Hematopoietic multipotent progenitor cell (in vitro differentiated cells): Measurements from ENCODE around the gene WNT7A. TPM values are rescaled to one million over a fixed set of nuclear protein-coding genes. Genes with fewer than 3 reads are reported as not detected.
A peak's percentile ranks its signal among the peaks of the same experiment; 100 is the strongest.
"Not testable (repeated sequence)": the region's sequence is repeated elsewhere in the genome, so short reads cannot be mapped to it uniquely, and the experiment has no call there.

Source experiments
- DNase-seq, 3 donors: peaks; one replicate each; pipeline ENCODE4 v3.0.0-alpha.2; 2011 to 2015; ENCODE audit warnings: low read depth in 2 of 3, low spot score in 2 of 3
- total RNA-seq: library from RNA; depleted of rRNA; stranded (reverse); fragments of >200 nt; gene quantifications from one replicate; pipeline ENCODE4 v1.2.3, GENCODE V29; 2012

WNT7A gene
- total RNA-seq, 1 donor, result not detected

GRCh38 chr3:13866041-13866965 is 13.6 kb downstream of the WNT7A start:
- no peak for DNase-seq

- DNase-seq, result no peak
Measured at GRCh38 chr3:13865581-13865980, 14.3 kb downstream of the WNT7A start.

- DNase-seq, result no peak
Measured at GRCh38 chr3:13865106-13865505, 14.8 kb downstream of the WNT7A start.

GRCh38 chr3:13863965-13864595 is 15.8 kb downstream of the WNT7A start:
- DNase-seq, result no peak

GRCh38 chr3:13863382-13863952 is 16.4 kb downstream of the WNT7A start:
- no peak for DNase-seq

GRCh38 chr3:13861461-13861860 is 18.4 kb downstream of the WNT7A start:
- no peak for DNase-seq

GRCh38 chr3:13860001-13860400 is 19.9 kb downstream of the WNT7A start:
- DNase-seq, result no peak

- no peak for DNase-seq
Measured at GRCh38 chr3:13858768-13859520, 20.9 kb downstream of the WNT7A start.

- no peak for DNase-seq
Measured at GRCh38 chr3:13857702-13858380, 22.0 kb downstream of the WNT7A start.

- not testable (repeated sequence) for DNase-seq
Measured at GRCh38 chr3:13856628-13857027, 23.2 kb downstream of the WNT7A start.

GRCh38 chr3:13856006-13856405 is 23.9 kb downstream of the WNT7A start:
- no peak for DNase-seq

GRCh38 chr3:13854492-13854891 is 25.4 kb downstream of the WNT7A start:
- DNase-seq, result no peak

GRCh38 chr3:13853978-13854296 is 25.9 kb downstream of the WNT7A start:
- no peak for DNase-seq

- DNase-seq, result no peak
Measured at GRCh38 chr3:13853256-13853977, 26.5 kb downstream of the WNT7A start.

- DNase-seq, result peak in 2 of 3 donors; percentile 23 to 40
Measured at GRCh38 chr3:13852638-13853009, 27.2 kb downstream of the WNT7A start.

GRCh38 chr3:13851997-13852637 is 27.8 kb downstream of the WNT7A start:
- peak in 2 of 3 donors; percentile 68 to 92 for DNase-seq

GRCh38 chr3:13851091-13851849 is 28.6 kb downstream of the WNT7A start:
- no peak for DNase-seq

- DNase-seq, result no peak
Measured at GRCh38 chr3:13850161-13850945, 29.5 kb downstream of the WNT7A start.
